HCT116 (cell line): ENCODE data around the gene GTPBP10. TPM values are rescaled to one million over a fixed set of nuclear protein-coding genes. Genes with fewer than 3 reads are reported as not detected.
"Not testable (repeated sequence)": the region's sequence is repeated elsewhere in the genome, so short reads cannot be mapped to it uniquely, and the experiment has no call there.

Experiments used
- ATAC-seq: fragments of 200-7000 bp; cut with Tn5 transposase; 2 replicates; pipeline ENCODE4 v1.9.1; 2020; ENCODE audit warnings: mild to moderate bottlenecking, moderate library complexity
- BruUV-seq: library from RNA; stranded (reverse); fragments of 400-500 nt; replicated peaks from 2 replicates; lab custom pipeline; 2021; lab: Mats Ljungman, UMichigan
- CTCF ChIA-PET: fragments of 300-600 bp; sonication (Branson Sonifier 250); formaldehyde crosslinking; loops from one replicate; lab custom pipeline; 2021; ENCODE audit warnings: antibody characterized with exemption; lab: Charles Lee
- POLR2A ChIA-PET: fragments of 300-600, 350-600 bp; sonication (Branson Sonifier 250); formaldehyde crosslinking; loops from one replicate; lab custom pipeline; 2021; ENCODE audit warnings: antibody characterized with exemption; lab: Charles Lee
- RAD21 ChIA-PET, 2 experiments: fragments of 300-600 bp; sonication (Branson Sonifier 250); formaldehyde crosslinking; loops; one replicate each; lab custom pipeline; 2023; ENCODE audit warnings: low total read pairs in 2 of 2; ENCODE audit not compliant: uncharacterized antibody in 2 of 2, unreplicated experiment in 2 of 2, low non-redundant PET in 1 of 2; lab: Charles Lee
- DNase-seq: peaks from one replicate; pipeline ENCODE4 v3.0.0-alpha.2; 2010; ENCODE audit warnings: low read depth, low spot score
- H2AFZ ChIP-seq: fragments of 200-600 bp; shearing (Covaris generic), sonication (generic); 2 replicates; pipeline ENCODE4 v1.6.1; 2017; ENCODE audit warnings: low read depth, mixed run types, mixed read lengths, antibody characterized with exemption, low read length; ENCODE audit not compliant: poor library complexity, severe bottlenecking
- H3K27ac ChIP-seq: 2 replicates; pipeline ENCODE4 v1.5.1; 2012; ENCODE audit warnings: low read depth, low read length
- H3K27me3 ChIP-seq: fragments of 200-600 bp; sonication (generic); 2 replicates; pipeline ENCODE4 v1.6.1; 2016; ENCODE audit warnings: mixed run types, low read length, mixed read lengths; ENCODE audit not compliant: insufficient read depth
- H3K36me3 ChIP-seq, 2 experiments: fragments of 200-500 bp in 1 of 2; fragments of 200-600 bp in 1 of 2; sonication (Bioruptor generic) in 1 of 2; sonication (generic) in 1 of 2; 2 replicates each; pipeline versions ENCODE4 v1.5.1 to v1.6.1; 2014 to 2016; ENCODE audit warnings: low read length in 2 of 2, inconsistent platforms in 1 of 2, mixed read lengths in 1 of 2, mixed run types in 1 of 2; ENCODE audit not compliant: insufficient read depth in 2 of 2, control insufficient read depth in 1 of 2
- H3K4me1 ChIP-seq, 2 experiments: fragments of 200-600 bp in 1 of 2; sonication (generic) in 1 of 2; 2 replicates each; pipeline versions ENCODE4 v1.5.1 to v1.6.1; 2012 to 2017; ENCODE audit warnings: low read length in 2 of 2, inconsistent platforms in 1 of 2, mild to moderate bottlenecking in 1 of 2, mixed read lengths in 1 of 2, mixed run types in 1 of 2, moderate library complexity in 1 of 2; ENCODE audit not compliant: insufficient read depth in 2 of 2, control insufficient read depth in 1 of 2
- H3K4me2 ChIP-seq: fragments of 200-600 bp; sonication (generic); 2 replicates; pipeline ENCODE4 v1.6.1; 2017; ENCODE audit warnings: mixed run types, low read length, mixed read lengths
- H3K4me3 ChIP-seq, 2 experiments: fragments of 200-600 bp in 1 of 2; sonication (generic) in 1 of 2; replicated peaks in 1 of 2; 2 replicates each; pipeline ENCODE4 v1.5.1; 2011 to 2016; ENCODE audit warnings: low read length in 2 of 2, control low read depth in 1 of 2, low read depth in 1 of 2, mild to moderate bottlenecking in 1 of 2, mixed read lengths in 1 of 2, mixed run types in 1 of 2
- H3K79me2 ChIP-seq: fragments of 200-600 bp; sonication (generic); 2 replicates; pipeline ENCODE4 v1.6.1; 2017; ENCODE audit warnings: mild to moderate bottlenecking, mixed run types, low read length, moderate library complexity, mixed read lengths; ENCODE audit not compliant: insufficient read depth
- H3K9ac ChIP-seq: fragments of 200-600 bp; sonication (generic); 2 replicates; pipeline ENCODE4 v1.6.1; 2016; ENCODE audit warnings: low read length, mixed read lengths
- H3K9me2 ChIP-seq: fragments of 200-600 bp; sonication (generic), shearing (Covaris generic); 2 replicates; pipeline ENCODE4 v1.6.1; 2017; ENCODE audit warnings: mixed run types, mild to moderate bottlenecking, moderate library complexity; ENCODE audit not compliant: insufficient read depth
- H3K9me3 ChIP-seq, 2 experiments: fragments of 200-500 bp in 1 of 2; fragments of 200-600 bp in 1 of 2; sonication (Bioruptor generic) in 1 of 2; sonication (generic) in 1 of 2; 2 replicates each; pipeline ENCODE4 v1.6.1; 2014 to 2017; ENCODE audit warnings: low read length in 2 of 2, mixed read lengths in 2 of 2, inconsistent platforms in 1 of 2, low read depth in 1 of 2, mild to moderate bottlenecking in 1 of 2, mixed run types in 1 of 2, moderate library complexity in 1 of 2; ENCODE audit not compliant: control insufficient read depth in 1 of 2, insufficient read depth in 1 of 2
- H4K20me1 ChIP-seq: fragments of 200-600 bp; sonication (generic), shearing (Covaris generic); 2 replicates; pipeline ENCODE4 v1.6.1; 2017; ENCODE audit warnings: mixed run types, mild to moderate bottlenecking, moderate library complexity; ENCODE audit not compliant: insufficient read depth
- CBX3 ChIP-seq: IDR thresholded peaks from 2 replicates; pipeline ENCODE4 v1.6.1; 2012; ENCODE audit warnings: low read depth
- CEBPB ChIP-seq: IDR thresholded peaks from 2 replicates; pipeline ENCODE4 v1.6.1; 2012; ENCODE audit warnings: low read depth
- EGR1 ChIP-seq: IDR thresholded peaks from 2 replicates; pipeline ENCODE4 v1.6.1; 2012; ENCODE audit warnings: low read depth
- EZH2phosphoT487 ChIP-seq: fragments of 200-600 bp; IDR thresholded peaks from 2 replicates; pipeline ENCODE4 v1.6.1; 2018; ENCODE audit warnings: antibody characterized with exemption, borderline replicate concordance
- POLR2AphosphoS5 ChIP-seq: IDR thresholded peaks from 2 replicates; pipeline ENCODE4 v1.6.1; 2011; ENCODE audit warnings: mild to moderate bottlenecking, low read depth, low read length, moderate library complexity
- RAD21 ChIP-seq: IDR thresholded peaks from 2 replicates; pipeline ENCODE4 v1.6.1; 2012; ENCODE audit warnings: low read depth, mild to moderate bottlenecking
- REST ChIP-seq: IDR thresholded peaks from 2 replicates; pipeline ENCODE4 v1.6.1; 2012; ENCODE audit warnings: low read depth
- SIN3A ChIP-seq: IDR thresholded peaks from 2 replicates; pipeline ENCODE4 v1.6.1; 2012; ENCODE audit warnings: low read depth
- SRF ChIP-seq: IDR thresholded peaks from 2 replicates; pipeline ENCODE4 v1.6.1; 2012; ENCODE audit warnings: low read depth
- TCF7L2 ChIP-seq: IDR thresholded peaks from 2 replicates; pipeline ENCODE4 v1.7.0; 2011; ENCODE audit warnings: borderline replicate concordance, inconsistent platforms; ENCODE audit not compliant: insufficient read depth, insufficient read length; ENCODE audit errors: extremely low read depth
- YY1 ChIP-seq: IDR thresholded peaks from 2 replicates; pipeline ENCODE4 v1.6.1; 2011; ENCODE audit warnings: low read length, low read depth, moderate library complexity, mild to moderate bottlenecking; ENCODE audit not compliant: insufficient replicate concordance; ENCODE audit errors: extremely low read depth
- ZBTB33 ChIP-seq: IDR thresholded peaks from 2 replicates; pipeline ENCODE4 v1.6.1; 2011; ENCODE audit warnings: mild to moderate bottlenecking, low read length, moderate library complexity; ENCODE audit not compliant: insufficient replicate concordance; ENCODE audit errors: extremely low read depth
- ZNF274 ChIP-seq: fragments of 200-500 bp; sonication (Bioruptor generic); IDR thresholded peaks from 2 replicates; pipeline ENCODE4 v1.6.1; 2014; ENCODE audit warnings: mild to moderate bottlenecking, low read depth, low read length, inconsistent platforms
- intact Hi-C: fragments of 100-400 bp; cut with micrococcal nuclease; formaldehyde crosslinking; loops from 2 replicates; pipeline ENCODE4 v1.10.0; 2022
- total RNA-seq: library from RNA; stranded (reverse); gene quantifications from one replicate; pipeline ENCODE4 v1.2.1, GENCODE V29; 2021; ENCODE audit not compliant: unreplicated experiment

GTPBP10 gene
- total RNA-seq, 1 experiment from 2014 or later, result 36.7 TPM

GRCh38 chr7:90349305-90349704 is 2.8 kb downstream of the GTPBP10 start:
- ChIA-PET POLR2A (no interaction called here), CTCF (no interaction called here)

GRCh38 chr7:90350032-90350431 is 3.5 kb downstream of the GTPBP10 start:
- H3K9me3 ChIP-seq, H3K36me3 ChIP-seq, POLR2A ChIA-PET, H2AFZ ChIP-seq, H4K20me1 ChIP-seq, RAD21 ChIA-PET, H3K27me3 ChIP-seq, DNase-seq, H3K27ac ChIP-seq, CTCF ChIA-PET, H3K9me2 ChIP-seq, intact Hi-C loops, H3K4me3 ChIP-seq, ATAC-seq, BruUV-seq, H3K4me2 ChIP-seq, H3K9ac ChIP-seq: not testable (repeated sequence)
- Histone ChIP-seq H3K79me2 (peaks cover 77% of the 10 kb centered on the region), H3K4me1 (peaks cover 0 to 14% of the 10 kb centered on the region in 2 experiments; a peak in 2 of 4 replicates)

More at GRCh38 chr7:90349305-90349704, 2.8 kb downstream of the GTPBP10 start:
- Histone ChIP-seq H3K27ac (no peak overlapping the region), H3K4me1 (peaks cover 0 to 14% of the 10 kb centered on the region in 2 experiments; a peak in 2 of 4 replicates), H2AFZ (no peak overlapping the region), H3K9me2 (no peaks in the 10 kb centered on the region), H3K4me3 (no peak overlapping the region), H3K36me3 (no peaks in the 10 kb centered on the region; a peak in 1 of 4 replicates), H3K9ac (no peak overlapping the region), H3K79me2 (peaks cover 73% of the 10 kb centered on the region), H3K9me3 (no peaks in the 10 kb centered on the region), H3K4me2 (no peak overlapping the region), H3K27me3 (no peaks in the 10 kb centered on the region), H4K20me1 (no peaks in the 10 kb centered on the region)
- BruUV-seq, result no TSS peak
- RAD21 ChIA-PET, result no interaction called here
- DNase-seq (no peak), ATAC-seq (no peak)
- TF ChIP-seq ZBTB33 (no peak), SIN3A (no peak), CEBPB (no peak), EGR1 (no peak), EZH2phosphoT487 (no peak), REST (no peak), POLR2AphosphoS5 (no peak), CBX3 (no peak), ZNF274 (no peak), RAD21 (no peak), SRF (no peak), YY1 (no peak), TCF7L2 (no peak)
- intact Hi-C loops, result no loop called here
